ENCODE data around the gene CTNNA3.

DNA sequence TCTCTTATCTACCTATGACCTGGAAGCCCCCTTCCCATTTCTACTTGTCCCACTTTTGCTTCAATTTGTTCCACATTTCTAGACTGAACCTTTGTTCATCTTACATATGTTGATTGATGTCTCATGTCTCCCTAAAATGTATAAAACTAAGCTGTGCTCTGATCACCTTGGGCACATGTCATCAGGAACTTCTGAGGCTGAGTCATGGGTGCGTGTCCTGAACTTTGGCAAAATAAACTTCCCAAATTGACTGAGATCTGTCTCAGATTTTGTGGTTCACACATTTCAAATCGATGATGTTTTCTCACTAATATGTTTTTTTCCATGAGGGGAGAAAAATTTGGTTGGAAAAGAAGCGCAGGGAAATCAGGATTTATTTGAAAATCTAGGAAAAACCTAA, 1176.4 kb downstream of the CTNNA3 start:
- TF ChIP-seq CTCF (conservative IDR thresholded peaks at IDR 0.05 in 1 of 2, IDR thresholded peaks at IDR 0.05 in 1 of 2; ENCODE audit: extremely low read depth in 1 of 2, insufficient read depth in 1 of 2, low read depth in 1 of 2, low read length in 2 of 2) (no peak), EZH2 (IDR thresholded peaks at IDR 0.05; ENCODE audit: borderline replicate concordance, low read length) (no peak)

Measured in mammary epithelial cell (primary cell).